IMR-90 (cell line): ENCODE data around the gene MRC2. TPM values are rescaled to one million over a fixed set of nuclear protein-coding genes. Genes with fewer than 3 reads are reported as not detected.

Experiments
- ATAC-seq: fragments of 200-7000 bp; cut with Tn5 transposase; 2 replicates; pipeline ENCODE4 v1.9.1; 2020; ENCODE audit warnings: low read depth, mild to moderate bottlenecking, moderate library complexity
- BruUV-seq: library from RNA; stranded (reverse); fragments of 400-500 nt; replicated peaks from 2 replicates; lab custom pipeline; 2021; lab: Mats Ljungman, UMichigan
- CTCF ChIA-PET: fragments of 300-600 bp; formaldehyde crosslinking; extraction: SDS; loops from one replicate; lab custom pipeline; 2021; ENCODE audit warnings: antibody characterized with exemption; lab: Yijun Ruan, JAX
- POLR2A ChIA-PET: fragments of 300-600 bp; sonication (Branson Sonifier 250); formaldehyde crosslinking; loops from one replicate; lab custom pipeline; 2022; ENCODE audit warnings: antibody characterized with exemption; ENCODE audit not compliant: unreplicated experiment; lab: Charles Lee
- DNase-seq: peaks from one replicate; pipeline ENCODE4 v3.0.0; 2013
- H2AFZ ChIP-seq: replicated peaks from 2 replicates; pipeline ENCODE3; 2013; ENCODE audit warnings: low read length, mild to moderate bottlenecking; ENCODE audit not compliant: poor library complexity
- H2AK5ac ChIP-seq: 2 replicates; pipeline ENCODE4 v1.6.1; 2013; ENCODE audit warnings: low read depth, low read length, inconsistent platforms
- H2AK9ac ChIP-seq: replicated peaks from 2 replicates; pipeline ENCODE3; 2013; ENCODE audit warnings: mild to moderate bottlenecking, low read depth, low read length, moderate library complexity; ENCODE audit not compliant: poor library complexity
- H2BK120ac ChIP-seq: 2 replicates; pipeline ENCODE4 v1.6.1; 2013; ENCODE audit warnings: low read depth, low read length, inconsistent platforms
- H2BK15ac ChIP-seq: 3 replicates; pipeline ENCODE4 v1.6.1; 2013; ENCODE audit warnings: low read depth, low read length, inconsistent platforms
- H2BK20ac ChIP-seq: 2 replicates; pipeline ENCODE4 v1.6.1; 2013; ENCODE audit warnings: low read depth, mild to moderate bottlenecking, inconsistent platforms, low read length, moderate library complexity
- H2BK5ac ChIP-seq: 2 replicates; pipeline ENCODE4 v1.6.1; 2013; ENCODE audit warnings: mild to moderate bottlenecking, low read depth, low read length, inconsistent platforms; ENCODE audit not compliant: poor library complexity, severe bottlenecking
- H3K14ac ChIP-seq: replicated peaks from 2 replicates; pipeline ENCODE4 v1.6.1; 2013; ENCODE audit warnings: low read depth, low read length, inconsistent platforms
- H3K18ac ChIP-seq: 2 replicates; pipeline ENCODE4 v1.6.1; 2013; ENCODE audit warnings: low read depth, low read length, control low read depth
- H3K23ac ChIP-seq: 2 replicates; pipeline ENCODE4 v1.6.1; 2013; ENCODE audit warnings: low read depth, low read length, inconsistent platforms
- H3K27ac ChIP-seq: 2 replicates; pipeline ENCODE4 v1.5.1; 2013; ENCODE audit warnings: mild to moderate bottlenecking, control low read depth, low read length; ENCODE audit not compliant: insufficient read depth
- H3K27me3 ChIP-seq: 2 replicates; pipeline ENCODE4 v1.6.1; 2013; ENCODE audit warnings: low read length; ENCODE audit not compliant: control insufficient read depth, insufficient read depth
- H3K36me3 ChIP-seq: 2 replicates; pipeline ENCODE4 v1.6.1; 2013; ENCODE audit warnings: low read length, mixed read lengths; ENCODE audit not compliant: control insufficient read depth, insufficient read depth
- H3K4ac ChIP-seq: 2 replicates; pipeline ENCODE4 v1.6.1; 2013; ENCODE audit warnings: low read depth, low read length, inconsistent platforms
- H3K4me1 ChIP-seq: 2 replicates; pipeline ENCODE4 v1.6.1; 2013; ENCODE audit warnings: low read length, mixed read lengths; ENCODE audit not compliant: control insufficient read depth, insufficient read depth
- H3K4me2 ChIP-seq: 2 replicates; pipeline ENCODE4 v1.6.1; 2013; ENCODE audit warnings: low read depth, mild to moderate bottlenecking, control low read depth, low read length, moderate library complexity
- H3K4me3 ChIP-seq: 2 replicates; pipeline ENCODE4 v1.5.1; 2013; ENCODE audit warnings: low read depth, mild to moderate bottlenecking, control low read depth, low read length, moderate library complexity; ENCODE audit not compliant: insufficient read depth
- H3K56ac ChIP-seq: 2 replicates; pipeline ENCODE4 v1.6.1; 2013; ENCODE audit warnings: low read length, inconsistent platforms; ENCODE audit not compliant: insufficient read depth; ENCODE audit errors: extremely low read depth
- H3K79me1 ChIP-seq, 2 experiments: 2 replicates each; pipeline ENCODE4 v1.6.1; 2013; ENCODE audit warnings: low read length in 2 of 2, inconsistent platforms in 1 of 2, low read depth in 1 of 2
- H3K9ac ChIP-seq: 2 replicates; pipeline ENCODE4 v1.6.1; 2013; ENCODE audit warnings: low read depth, low read length, control low read depth
- H3K9me1 ChIP-seq: 2 replicates; pipeline ENCODE4 v1.6.1; 2013; ENCODE audit warnings: low read length, inconsistent platforms; ENCODE audit not compliant: insufficient read depth
- H3K9me3 ChIP-seq: 2 replicates; pipeline ENCODE4 v1.6.1; 2013; ENCODE audit warnings: low read length; ENCODE audit not compliant: control insufficient read depth, insufficient read depth
- H4K20me1 ChIP-seq: 2 replicates; pipeline ENCODE4 v1.6.1; 2013; ENCODE audit warnings: low read length, inconsistent platforms; ENCODE audit not compliant: insufficient read depth
- H4K5ac ChIP-seq: 2 replicates; pipeline ENCODE4 v1.6.1; 2013; ENCODE audit warnings: mild to moderate bottlenecking, low read depth, low read length, control low read depth
- H4K8ac ChIP-seq, 2 experiments: 2 replicates each; pipeline ENCODE4 v1.6.1; 2013; ENCODE audit warnings: low read depth in 2 of 2, low read length in 2 of 2, control low read depth in 1 of 2, inconsistent platforms in 1 of 2
- H4K91ac ChIP-seq: 2 replicates; pipeline ENCODE4 v1.6.1; 2013; ENCODE audit warnings: low read depth, low read length, inconsistent platforms; ENCODE audit not compliant: insufficient read depth
- BHLHE40 ChIP-seq: fragments of 150-350 bp; IDR thresholded peaks from 2 replicates; pipeline ENCODE4 v1.6.1; 2016; ENCODE audit warnings: mild to moderate bottlenecking, low read depth, low read length
- CEBPB ChIP-seq: IDR thresholded peaks from 2 replicates; pipeline ENCODE4 v1.6.1; 2012; ENCODE audit warnings: low read depth, low read length, improper control_type of control experiment
- CTCF ChIP-seq: conservative IDR thresholded peaks from 2 replicates; pipeline ENCODE4 v1.5.1; 2012; ENCODE audit warnings: mild to moderate bottlenecking, low read depth, low read length, improper control_type of control experiment
- FOS ChIP-seq: fragments of 150-350 bp; IDR thresholded peaks from 2 replicates; pipeline ENCODE4 v1.6.1; 2016; ENCODE audit warnings: low read depth, low read length
- MAFK ChIP-seq: IDR thresholded peaks from 2 replicates; pipeline ENCODE4 v1.6.1; 2012; ENCODE audit warnings: low read depth, low read length, improper control_type of control experiment
- NFE2L2 ChIP-seq: fragments of 150-350 bp; IDR thresholded peaks from 2 replicates; pipeline ENCODE4 v1.6.1; 2016; ENCODE audit warnings: low read depth, mild to moderate bottlenecking, low read length
- POLR2A ChIP-seq: IDR thresholded peaks from 2 replicates; pipeline ENCODE4 v1.6.1; 2012; ENCODE audit warnings: mild to moderate bottlenecking, low read depth, low read length
- RCOR1 ChIP-seq: IDR thresholded peaks from 2 replicates; pipeline ENCODE4 v1.6.1; 2012; ENCODE audit warnings: mild to moderate bottlenecking, low read length, improper control_type of control experiment; ENCODE audit not compliant: insufficient replicate concordance
- RFX5 ChIP-seq: IDR thresholded peaks from 2 replicates; pipeline ENCODE4 v1.8.0; 2012; ENCODE audit warnings: low read depth, mild to moderate bottlenecking, low read length, moderate library complexity
- USF2 ChIP-seq: fragments of 150-350 bp; IDR thresholded peaks from 2 replicates; pipeline ENCODE4 v1.6.1; 2017; ENCODE audit warnings: mild to moderate bottlenecking, antibody characterized with exemption, low read length, low read depth
- WGBS, 2 experiments: methylation state at CpG; one replicate each; pipeline versions ENCODE4 v1.1.5 to v1.1.7; 2013; ENCODE audit warnings: missing lambda C conversion rate in 2 of 2; ENCODE audit not compliant: insufficient read length in 1 of 2; ENCODE audit errors: extremely low coverage in 2 of 2; 5-methylcytosine and 5-hydroxymethylcytosine counted together
- dilution Hi-C: fragments of 300-500 bp; cut with HindIII; formaldehyde crosslinking; loops from one replicate; pipeline ENCODE4 v1.14.3; 2018; ENCODE audit warnings: low sequenced_read_pairs; ENCODE audit not compliant: unreplicated experiment
- in situ Hi-C: fragments of 300-500 bp; cut with MboI; formaldehyde crosslinking; loops from 3 replicates; pipeline ENCODE4 v1.14.3; 2019; ENCODE audit warnings: low sequenced_read_pairs, inconsistent platforms, mixed read lengths
- intact Hi-C: fragments of 100-400 bp; cut with micrococcal nuclease; formaldehyde crosslinking; loops from 2 replicates; pipeline ENCODE4 v1.10.0; 2022
- polyA plus RNA-seq, 3 experiments: library from polyadenylated mRNA; depleted of rRNA; stranded (reverse); fragments of >200 nt; gene quantifications; 2 replicates each; pipeline ENCODE4 v1.2.3, GENCODE V29; 2012; ENCODE audit warnings: low replicate concordance in 1 of 3
- total RNA-seq: library from RNA; depleted of rRNA; stranded (reverse); fragments of >200 nt; gene quantifications from 2 replicates; pipeline ENCODE4 v1.2.3, GENCODE V29; 2012

MRC2 gene
- total and polyA plus RNA-seq, 2 of the 4 experiments (the other 2 are of a cell fraction), result 39.3 to 137 TPM

- Histone ChIP-seq H3K4me3 (no peak overlapping the region), H3K9ac (no peak overlapping the region), H3K27ac (no peak overlapping the region), H2AK9ac (no peak overlapping the region), H3K14ac (no peak overlapping the region), H3K9me1 (no peaks in the 10 kb centered on the region), H2BK20ac (no peak overlapping the region), H3K4ac (no peak overlapping the region), H2BK15ac (no peak overlapping the region), H4K5ac (no peak overlapping the region), H3K18ac (no peak overlapping the region), H4K20me1 (peaks cover 5% of the 10 kb centered on the region), H3K56ac (no peak overlapping the region), H3K4me1 (no peaks in the 10 kb centered on the region), H3K36me3 (peaks cover 85% of the 10 kb centered on the region), H4K8ac (no peak overlapping the region), H3K27me3 (no peaks in the 10 kb centered on the region), H2AK5ac (no peak overlapping the region), H3K79me1 (peaks cover 2 to 18% of the 10 kb centered on the region in 2 experiments; a peak in 3 of 4 replicates), H2BK5ac (no peak overlapping the region), H2AFZ (no peak overlapping the region), H4K91ac (no peak overlapping the region), H3K4me2 (no peak overlapping the region), H3K9me3 (no peaks in the 10 kb centered on the region), H2BK120ac (no peak overlapping the region), H3K23ac (no peak overlapping the region)
- 100% methylated on average over 1 of the region's 18 CpGs; no CpG with 5 or more reads in 1 of the 2 experiments for WGBS, 2 experiments
- BruUV-seq, result no TSS peak
- CTCF ChIA-PET, result no interaction called here
- POLR2A ChIA-PET, result no interaction called here
- no peak for DNase-seq
- TF ChIP-seq USF2, result no peak
- TF ChIP-seq CTCF, result no peak
- TF ChIP-seq RCOR1, result no peak
- no peak for TF ChIP-seq MAFK
- TF ChIP-seq CEBPB, result no peak
- no peak for TF ChIP-seq POLR2A
- no peak for TF ChIP-seq RFX5
- no peak for TF ChIP-seq NFE2L2
- no peak for TF ChIP-seq FOS
- no peak for TF ChIP-seq BHLHE40
- intact Hi-C loops, result no loop called here
- in situ Hi-C loops, result no loop called here
- dilution Hi-C loops, result no loop called here
- ATAC-seq, result no peak
Observed at GRCh38 chr17:62676952-62677596, 49.6 kb downstream of the MRC2 start.
